HEK293 (cell line): ENCODE results near the gene EZH1.

Experiments
- ELK4 ChIP-seq: IDR thresholded peaks from 2 replicates; pipeline ENCODE4 v1.6.1; 2011; ENCODE audit warnings: mild to moderate bottlenecking, low read depth, low read length, borderline replicate concordance
- FEZF1 ChIP-seq: fragments of 450-650 bp; formaldehyde crosslinking; IDR thresholded peaks from 2 replicates; pipeline ENCODE4 v1.5.1; 2016; ENCODE audit warnings: missing biosample characterization, missing genetic modification characterization
- YY2 ChIP-seq: fragments of 450-650 bp; formaldehyde crosslinking; IDR thresholded peaks from 2 replicates; pipeline ENCODE4 v1.5.1; 2016; ENCODE audit warnings: missing biosample characterization, missing genetic modification characterization
- ZBTB11 ChIP-seq: fragments of 450-650 bp; formaldehyde crosslinking; conservative IDR thresholded peaks from 2 replicates; pipeline ENCODE4 v1.5.1; 2016; ENCODE audit warnings: low read depth, missing biosample characterization, missing genetic modification characterization
- ZBTB44 ChIP-seq: fragments of 450-650 bp; IDR thresholded peaks from 2 replicates; pipeline ENCODE4 v1.5.1; 2018; ENCODE audit warnings: missing biosample characterization, mild to moderate bottlenecking, missing genetic modification characterization
- ZFP41 ChIP-seq: fragments of 450-650 bp; formaldehyde crosslinking; IDR thresholded peaks from 2 replicates; pipeline ENCODE4 v1.5.1; 2016; ENCODE audit warnings: missing biosample characterization, missing genetic modification characterization, borderline replicate concordance
- ZNF175 ChIP-seq: fragments of 450-650 bp; formaldehyde crosslinking; IDR thresholded peaks from 2 replicates; pipeline ENCODE4 v1.5.1; 2016; ENCODE audit warnings: missing biosample characterization, missing genetic modification characterization
- ZNF37A ChIP-seq: fragments of 450-650 bp; IDR thresholded peaks from 2 replicates; pipeline ENCODE4 v1.5.1; 2018; ENCODE audit warnings: missing biosample characterization, missing genetic modification characterization
- ZNF510 ChIP-seq: fragments of 450-650 bp; formaldehyde crosslinking; IDR thresholded peaks from 2 replicates; pipeline ENCODE4 v1.5.1; 2018; ENCODE audit warnings: mild to moderate bottlenecking, missing genetic modification characterization, missing biosample characterization; ENCODE audit not compliant: insufficient replicate concordance
- ZNF548 ChIP-seq: fragments of 450-650 bp; formaldehyde crosslinking; IDR thresholded peaks from 2 replicates; pipeline ENCODE4 v1.5.1; 2016; ENCODE audit warnings: missing biosample characterization, missing genetic modification characterization
- ZNF629 ChIP-seq: fragments of 450-650 bp; formaldehyde crosslinking; IDR thresholded peaks from 2 replicates; pipeline ENCODE4 v1.5.1; 2017; ENCODE audit warnings: missing biosample characterization, missing genetic modification characterization
- ZNF704 ChIP-seq: fragments of 450-650 bp; formaldehyde crosslinking; IDR thresholded peaks from 2 replicates; pipeline ENCODE4 v1.5.1; 2016; ENCODE audit warnings: missing biosample characterization, missing genetic modification characterization
- ZNF747 ChIP-seq: fragments of 450-650 bp; formaldehyde crosslinking; IDR thresholded peaks from 2 replicates; pipeline ENCODE4 v1.5.1; 2016; ENCODE audit warnings: missing biosample characterization, missing genetic modification characterization
- ZNF76 ChIP-seq: fragments of 450-650 bp; formaldehyde crosslinking; IDR thresholded peaks from 2 replicates; pipeline ENCODE4; 2016; ENCODE audit warnings: low read depth, missing biosample characterization, missing genetic modification characterization, borderline replicate concordance
- ZNF791 ChIP-seq: fragments of 450-650 bp; formaldehyde crosslinking; IDR thresholded peaks from 2 replicates; pipeline ENCODE4 v1.5.1; 2016; ENCODE audit warnings: missing biosample characterization, missing genetic modification characterization
- TF ChIP-seq, protein P1 (sequence below): fragments of 450-650 bp; formaldehyde crosslinking; IDR thresholded peaks from 2 replicates; pipeline ENCODE4 v1.5.1; 2016; ENCODE audit warnings: missing biosample characterization, missing genetic modification characterization
- TF ChIP-seq, protein P2 (sequence below): fragments of 450-650 bp; formaldehyde crosslinking; IDR thresholded peaks from 2 replicates; pipeline ENCODE4 v1.5.1; 2016; ENCODE audit warnings: missing biosample characterization, missing genetic modification characterization
- TF ChIP-seq, protein P3 (sequence below): fragments of 450-650 bp; formaldehyde crosslinking; IDR thresholded peaks from 2 replicates; pipeline ENCODE4; 2016; ENCODE audit warnings: missing biosample characterization, missing genetic modification characterization
- TF ChIP-seq, protein P4 (sequence below): fragments of 450-650 bp; formaldehyde crosslinking; IDR thresholded peaks from 2 replicates; pipeline ENCODE4 v1.5.1; 2016; ENCODE audit warnings: missing biosample characterization, missing genetic modification characterization
- TF ChIP-seq, protein P5 (sequence below): sonication (generic); formaldehyde crosslinking; IDR thresholded peaks from 2 replicates; pipeline ENCODE4 v1.8.1; 2022; ENCODE audit warnings: mild to moderate bottlenecking, moderate library complexity, missing genetic modification reagents

EZH1 gene

DNA sequence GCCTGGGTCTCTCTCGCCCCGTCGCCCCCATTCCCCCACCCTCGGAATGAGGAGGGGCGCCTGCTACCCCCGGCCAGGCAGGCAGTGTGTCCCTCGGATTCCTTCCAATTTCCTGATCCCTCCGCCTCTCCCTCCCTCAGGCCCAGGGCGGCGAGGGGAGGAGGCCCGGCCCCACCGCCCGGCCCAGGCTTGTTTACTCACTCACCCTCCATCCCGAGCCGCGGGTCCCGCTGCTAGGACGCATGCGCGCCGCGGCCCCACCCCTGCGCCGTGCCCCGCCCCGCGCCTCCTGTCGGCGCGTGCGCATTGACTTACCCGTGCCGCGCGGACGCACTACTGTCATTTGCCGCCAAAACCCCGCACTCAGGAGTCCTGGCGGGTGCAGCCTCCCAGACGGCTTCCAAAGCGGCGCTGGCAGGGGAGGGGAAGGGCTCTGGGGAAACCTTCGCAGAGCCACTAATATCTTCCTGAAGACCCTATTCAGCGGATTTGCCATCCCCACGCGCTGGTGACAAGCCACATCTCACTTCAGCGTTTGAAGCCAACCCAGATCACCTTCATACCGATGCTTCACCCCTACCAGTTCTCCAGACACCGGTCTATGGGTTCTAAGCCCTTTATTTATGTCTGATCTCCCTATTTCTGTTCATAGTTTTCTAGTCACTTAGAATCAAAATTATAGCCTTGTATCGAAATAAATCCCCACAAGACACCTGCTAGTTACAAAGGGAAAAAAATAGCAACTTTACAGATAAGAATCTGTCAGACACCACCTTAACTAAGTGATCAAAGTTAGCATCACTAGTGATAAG is at the start of gene EZH1 (continued):
- TF ChIP-seq ZNF704 = no peak
- TF ChIP-seq ZNF37A (tag by site-specific recombination) = no peak
- no peak for TF ChIP-seq ZNF629 (tag by site-specific recombination)
- no peak for TF ChIP-seq ELK4
- TF ChIP-seq, protein P1, sequence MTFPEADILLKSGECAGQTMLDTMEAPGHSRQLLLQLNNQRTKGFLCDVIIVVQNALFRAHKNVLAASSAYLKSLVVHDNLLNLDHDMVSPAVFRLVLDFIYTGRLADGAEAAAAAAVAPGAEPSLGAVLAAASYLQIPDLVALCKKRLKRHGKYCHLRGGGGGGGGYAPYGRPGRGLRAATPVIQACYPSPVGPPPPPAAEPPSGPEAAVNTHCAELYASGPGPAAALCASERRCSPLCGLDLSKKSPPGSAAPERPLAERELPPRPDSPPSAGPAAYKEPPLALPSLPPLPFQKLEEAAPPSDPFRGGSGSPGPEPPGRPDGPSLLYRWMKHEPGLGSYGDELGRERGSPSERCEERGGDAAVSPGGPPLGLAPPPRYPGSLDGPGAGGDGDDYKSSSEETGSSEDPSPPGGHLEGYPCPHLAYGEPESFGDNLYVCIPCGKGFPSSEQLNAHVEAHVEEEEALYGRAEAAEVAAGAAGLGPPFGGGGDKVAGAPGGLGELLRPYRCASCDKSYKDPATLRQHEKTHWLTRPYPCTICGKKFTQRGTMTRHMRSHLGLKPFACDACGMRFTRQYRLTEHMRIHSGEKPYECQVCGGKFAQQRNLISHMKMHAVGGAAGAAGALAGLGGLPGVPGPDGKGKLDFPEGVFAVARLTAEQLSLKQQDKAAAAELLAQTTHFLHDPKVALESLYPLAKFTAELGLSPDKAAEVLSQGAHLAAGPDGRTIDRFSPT (tag by site-specific recombination) = no peak
- TF ChIP-seq ZNF76 (tag by site-specific recombination) = no peak
- TF ChIP-seq FEZF1 = no peak
- no peak for TF ChIP-seq ZNF747 (tag by site-specific recombination)
- TF ChIP-seq ZFP41 = no peak
- TF ChIP-seq ZNF791 (tag by site-specific recombination) = no peak
- TF ChIP-seq, protein P2, sequence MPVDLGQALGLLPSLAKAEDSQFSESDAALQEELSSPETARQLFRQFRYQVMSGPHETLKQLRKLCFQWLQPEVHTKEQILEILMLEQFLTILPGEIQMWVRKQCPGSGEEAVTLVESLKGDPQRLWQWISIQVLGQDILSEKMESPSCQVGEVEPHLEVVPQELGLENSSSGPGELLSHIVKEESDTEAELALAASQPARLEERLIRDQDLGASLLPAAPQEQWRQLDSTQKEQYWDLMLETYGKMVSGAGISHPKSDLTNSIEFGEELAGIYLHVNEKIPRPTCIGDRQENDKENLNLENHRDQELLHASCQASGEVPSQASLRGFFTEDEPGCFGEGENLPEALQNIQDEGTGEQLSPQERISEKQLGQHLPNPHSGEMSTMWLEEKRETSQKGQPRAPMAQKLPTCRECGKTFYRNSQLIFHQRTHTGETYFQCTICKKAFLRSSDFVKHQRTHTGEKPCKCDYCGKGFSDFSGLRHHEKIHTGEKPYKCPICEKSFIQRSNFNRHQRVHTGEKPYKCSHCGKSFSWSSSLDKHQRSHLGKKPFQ (tag by site-specific recombination) = no peak
- TF ChIP-seq ZBTB11 (tag by site-specific recombination) = no peak
- TF ChIP-seq YY2 = no peak
- TF ChIP-seq ZNF510 (tag by site-specific recombination) = no peak
- TF ChIP-seq, protein P3, sequence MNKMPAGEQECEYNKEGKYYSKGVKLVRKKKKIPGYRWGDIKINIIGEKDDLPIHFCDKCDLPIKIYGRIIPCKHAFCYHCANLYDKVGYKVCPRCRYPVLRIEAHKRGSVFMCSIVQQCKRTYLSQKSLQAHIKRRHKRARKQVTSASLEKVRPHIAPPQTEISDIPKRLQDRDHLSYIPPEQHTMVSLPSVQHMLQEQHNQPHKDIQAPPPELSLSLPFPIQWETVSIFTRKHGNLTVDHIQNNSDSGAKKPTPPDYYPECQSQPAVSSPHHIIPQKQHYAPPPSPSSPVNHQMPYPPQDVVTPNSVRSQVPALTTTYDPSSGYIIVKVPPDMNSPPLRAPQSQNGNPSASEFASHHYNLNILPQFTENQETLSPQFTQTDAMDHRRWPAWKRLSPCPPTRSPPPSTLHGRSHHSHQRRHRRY = no peak
- TF ChIP-seq, protein P4, sequence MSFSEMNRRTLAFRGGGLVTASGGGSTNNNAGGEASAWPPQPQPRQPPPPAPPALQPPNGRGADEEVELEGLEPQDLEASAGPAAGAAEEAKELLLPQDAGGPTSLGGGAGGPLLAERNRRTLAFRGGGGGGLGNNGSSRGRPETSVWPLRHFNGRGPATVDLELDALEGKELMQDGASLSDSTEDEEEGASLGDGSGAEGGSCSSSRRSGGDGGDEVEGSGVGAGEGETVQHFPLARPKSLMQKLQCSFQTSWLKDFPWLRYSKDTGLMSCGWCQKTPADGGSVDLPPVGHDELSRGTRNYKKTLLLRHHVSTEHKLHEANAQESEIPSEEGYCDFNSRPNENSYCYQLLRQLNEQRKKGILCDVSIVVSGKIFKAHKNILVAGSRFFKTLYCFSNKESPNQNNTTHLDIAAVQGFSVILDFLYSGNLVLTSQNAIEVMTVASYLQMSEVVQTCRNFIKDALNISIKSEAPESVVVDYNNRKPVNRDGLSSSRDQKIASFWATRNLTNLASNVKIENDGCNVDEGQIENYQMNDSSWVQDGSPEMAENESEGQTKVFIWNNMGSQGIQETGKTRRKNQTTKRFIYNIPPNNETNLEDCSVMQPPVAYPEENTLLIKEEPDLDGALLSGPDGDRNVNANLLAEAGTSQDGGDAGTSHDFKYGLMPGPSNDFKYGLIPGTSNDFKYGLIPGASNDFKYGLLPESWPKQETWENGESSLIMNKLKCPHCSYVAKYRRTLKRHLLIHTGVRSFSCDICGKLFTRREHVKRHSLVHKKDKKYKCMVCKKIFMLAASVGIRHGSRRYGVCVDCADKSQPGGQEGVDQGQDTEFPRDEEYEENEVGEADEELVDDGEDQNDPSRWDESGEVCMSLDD = no peak
- no peak for TF ChIP-seq ZNF175 (tag by site-specific recombination)
- TF ChIP-seq ZNF548 (tag by site-specific recombination) = no peak
- TF ChIP-seq ZBTB44 (tag by site-specific recombination) = no peak
- TF ChIP-seq, protein P5, sequence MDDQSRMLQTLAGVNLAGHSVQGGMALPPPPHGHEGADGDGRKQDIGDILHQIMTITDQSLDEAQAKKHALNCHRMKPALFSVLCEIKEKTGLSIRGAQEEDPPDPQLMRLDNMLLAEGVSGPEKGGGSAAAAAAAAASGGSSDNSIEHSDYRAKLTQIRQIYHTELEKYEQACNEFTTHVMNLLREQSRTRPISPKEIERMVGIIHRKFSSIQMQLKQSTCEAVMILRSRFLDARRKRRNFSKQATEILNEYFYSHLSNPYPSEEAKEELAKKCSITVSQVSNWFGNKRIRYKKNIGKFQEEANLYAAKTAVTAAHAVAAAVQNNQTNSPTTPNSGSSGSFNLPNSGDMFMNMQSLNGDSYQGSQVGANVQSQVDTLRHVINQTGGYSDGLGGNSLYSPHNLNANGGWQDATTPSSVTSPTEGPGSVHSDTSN (CRISPR knock-in tag) = peak; percentile 87; the same call in 1 of the 2 replicates
